Stimulated activated CD8-positive, alpha-beta memory T cell treated with anti-CD3 and anti-CD28 coated beads, Interleukin-15, amount 100 ng/mL, for 48 hours (primary cell): ENCODE measurements around the gene SPTBN5.
A peak's percentile ranks its signal among the peaks of the same experiment; 100 is the strongest.

Experiments
- DNase-seq, 2 donors: peaks; one replicate each; pipeline ENCODE4 v3.0.0-alpha.2; 2020; ENCODE audit warnings: low read depth in 2 of 2

SPTBN5 gene

DNA sequence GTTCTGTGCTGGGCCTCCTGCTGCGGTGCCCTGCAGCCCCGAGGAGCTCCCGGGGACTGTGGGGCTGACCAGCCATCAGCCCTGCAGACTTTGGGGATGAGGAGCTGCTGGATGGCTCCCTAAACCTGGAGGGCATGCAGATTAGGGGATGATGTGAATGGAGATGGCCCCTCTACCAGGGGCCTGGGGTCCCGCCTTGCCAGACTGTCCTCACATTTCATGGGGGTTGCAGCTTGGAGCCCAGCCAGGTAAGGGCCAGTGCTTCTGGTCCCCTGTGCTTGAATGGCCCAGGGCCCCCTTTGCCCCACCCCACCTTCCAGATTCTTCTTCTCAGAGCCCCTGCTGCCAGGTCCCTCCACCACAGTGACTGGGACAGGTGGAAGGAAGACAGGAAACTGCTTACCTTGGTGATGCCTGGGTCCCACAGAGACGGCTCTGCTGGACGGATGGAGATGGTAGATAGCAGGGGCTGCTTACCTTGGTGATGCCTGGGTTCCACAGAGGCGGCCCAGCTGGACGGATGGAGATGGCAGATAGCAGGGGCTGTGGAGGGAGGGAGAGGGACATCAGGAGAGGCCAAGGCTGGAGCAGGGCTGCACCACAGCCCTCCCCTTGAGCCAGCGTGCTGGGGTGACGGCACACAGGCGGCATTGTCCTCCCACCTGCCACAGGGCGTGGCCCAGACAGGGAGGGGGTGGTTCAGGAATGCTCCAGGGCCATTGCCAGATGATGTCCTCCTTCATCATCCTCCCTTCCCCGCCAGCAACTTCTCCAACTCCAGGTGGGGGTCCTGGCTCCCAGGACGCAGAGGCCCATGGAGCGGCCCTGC lies at the start of gene SPTBN5:
SPTBN5 (minus strand) TSS at position 632 of the 829 bp plus-strand sequence; CDS start at position 76, 556 bp downstream.
- no peak for DNase-seq

DNA sequence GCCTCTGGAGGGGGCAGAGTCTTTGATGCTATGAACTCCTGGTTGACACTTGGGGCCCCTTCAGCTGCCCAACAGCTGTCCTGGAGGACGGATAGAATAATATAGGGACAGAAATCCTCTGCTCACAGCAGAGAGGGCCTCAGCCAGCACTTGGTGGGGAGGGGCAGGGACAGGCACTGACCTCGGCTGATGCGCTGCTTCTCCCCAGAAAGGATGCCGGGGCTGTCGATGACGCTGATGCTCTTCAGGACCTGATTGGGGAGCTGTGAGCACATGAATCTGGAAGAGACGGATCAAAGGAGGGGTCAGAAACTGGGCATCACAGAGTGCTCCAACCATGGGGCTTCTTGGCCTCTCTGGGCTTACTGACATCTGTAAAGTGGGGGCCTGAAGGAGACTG lies 49.0 kb upstream of the SPTBN5 start:
- no peak for DNase-seq

- DNase-seq, result no peak
Observed at GRCh38 chr15:41941644-41942415, 48.0 kb upstream of the SPTBN5 start.

DNA sequence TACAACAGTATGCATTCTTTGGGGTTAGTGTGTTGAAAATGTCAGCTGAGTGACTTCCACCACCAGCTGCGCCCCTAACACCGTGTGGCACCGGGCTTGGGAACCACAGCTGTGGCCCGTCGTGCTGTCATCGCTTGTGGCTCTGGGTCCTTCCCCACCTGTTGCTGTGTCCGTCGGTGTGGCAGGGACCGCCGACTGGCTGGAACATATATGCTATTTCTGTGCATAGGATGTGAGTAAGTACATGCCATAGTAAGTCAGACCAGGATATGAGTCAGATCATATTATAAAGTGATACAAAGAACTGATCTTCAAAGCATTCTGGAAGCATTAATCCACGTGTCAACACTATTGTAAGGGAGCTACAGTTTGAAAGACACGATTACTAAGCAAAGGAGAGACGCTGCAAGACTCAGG lies 46.6 kb upstream of the SPTBN5 start:
- DNase-seq, result peak; percentile 53 to 62

- DNase-seq, result no peak
Observed at GRCh38 chr15:41939986-41940385, 46.1 kb upstream of the SPTBN5 start.

DNA sequence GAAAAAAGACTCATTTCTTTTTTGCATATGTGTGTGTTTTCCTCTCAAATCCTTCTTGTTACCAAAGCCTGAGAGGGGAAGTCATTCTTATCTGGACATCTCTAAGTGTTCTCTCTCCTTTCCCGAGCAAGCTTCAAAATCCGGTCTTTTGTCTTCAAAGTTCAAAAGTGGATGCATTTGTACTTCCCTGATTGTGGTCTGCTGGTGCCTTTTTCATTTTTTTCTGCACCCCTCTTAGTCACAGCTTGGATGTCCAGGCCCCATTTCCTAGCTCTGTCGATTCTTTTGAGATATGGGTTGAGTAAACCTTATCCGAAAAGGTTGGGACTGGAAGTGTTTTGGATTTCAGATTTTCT lies 43.7 kb upstream of the SPTBN5 start:
- no peak for DNase-seq

DNA sequence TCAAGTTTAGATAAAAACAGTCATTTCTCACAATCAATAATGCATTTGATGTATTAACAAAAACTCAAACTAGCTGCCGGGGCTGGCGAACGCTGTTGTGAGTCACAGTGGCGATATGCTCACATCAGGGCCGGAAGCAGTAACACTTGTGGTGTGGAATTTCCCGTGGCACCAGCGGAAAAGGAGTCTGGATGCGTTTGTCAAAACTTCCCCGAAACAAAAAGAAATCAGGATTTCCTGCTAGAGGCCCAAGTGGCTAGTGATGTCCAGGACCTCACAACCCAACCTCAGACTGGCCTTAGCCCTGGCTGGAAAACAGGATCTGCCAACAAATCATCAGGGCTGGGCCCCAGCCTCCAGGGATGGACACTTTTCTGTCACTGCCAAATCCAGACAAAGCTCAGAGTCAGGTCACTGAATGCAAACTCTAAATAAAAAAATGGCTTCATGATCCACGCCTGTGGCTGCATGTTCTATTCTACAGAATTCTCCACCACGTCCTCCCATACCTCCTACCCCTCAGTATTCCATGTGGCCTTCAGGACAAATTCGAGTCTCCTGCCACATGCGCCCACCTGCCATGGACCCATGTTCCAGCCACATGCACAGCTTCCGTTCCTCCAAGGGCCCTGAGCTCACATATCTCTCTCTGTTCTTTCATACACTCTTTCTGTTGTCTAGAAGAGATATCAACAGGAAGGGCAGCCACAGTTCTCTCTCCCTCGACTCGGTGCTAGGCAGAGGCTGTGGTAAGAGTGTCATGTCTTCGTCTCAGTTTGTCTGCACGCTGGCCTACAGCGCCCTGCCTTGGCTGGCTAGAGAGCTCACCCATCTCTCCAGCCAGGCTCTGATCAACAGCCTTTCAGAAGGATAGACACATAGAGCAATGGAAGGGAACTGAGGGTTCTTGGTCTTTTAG lies 43.1 kb upstream of the SPTBN5 start:
- peak; percentile 61 for DNase-seq

GRCh38 chr15:41936155-41936554 lies 42.3 kb upstream of the SPTBN5 start:
- no peak for DNase-seq

DNA sequence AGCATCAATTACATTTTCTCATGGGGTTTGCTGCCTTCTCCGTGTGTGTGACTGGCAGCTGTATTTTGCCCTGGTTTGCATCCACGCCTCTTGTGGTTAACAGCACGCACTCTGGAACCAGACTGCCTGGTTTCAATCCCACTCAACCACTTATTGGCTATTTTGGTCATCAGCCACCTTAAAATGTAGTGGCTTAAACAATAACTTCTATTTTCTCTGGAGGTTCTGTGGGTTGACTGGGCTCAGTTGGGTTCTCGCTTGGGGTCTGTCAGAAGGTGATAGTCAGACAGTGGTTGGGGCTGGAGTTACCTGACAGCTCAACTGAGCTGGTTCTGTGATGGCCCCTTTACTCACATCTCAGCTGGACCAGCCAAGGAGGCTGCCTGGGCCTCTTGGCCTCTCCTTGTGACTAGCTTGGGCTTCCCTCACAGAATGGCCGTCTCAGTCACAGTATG lies 41.7 kb upstream of the SPTBN5 start:
- DNase-seq, result peak in 1 of 2 donors; percentile 31

GRCh38 chr15:41934843-41935242 lies 41.0 kb upstream of the SPTBN5 start:
- DNase-seq, result peak; percentile 53 to 54

DNA sequence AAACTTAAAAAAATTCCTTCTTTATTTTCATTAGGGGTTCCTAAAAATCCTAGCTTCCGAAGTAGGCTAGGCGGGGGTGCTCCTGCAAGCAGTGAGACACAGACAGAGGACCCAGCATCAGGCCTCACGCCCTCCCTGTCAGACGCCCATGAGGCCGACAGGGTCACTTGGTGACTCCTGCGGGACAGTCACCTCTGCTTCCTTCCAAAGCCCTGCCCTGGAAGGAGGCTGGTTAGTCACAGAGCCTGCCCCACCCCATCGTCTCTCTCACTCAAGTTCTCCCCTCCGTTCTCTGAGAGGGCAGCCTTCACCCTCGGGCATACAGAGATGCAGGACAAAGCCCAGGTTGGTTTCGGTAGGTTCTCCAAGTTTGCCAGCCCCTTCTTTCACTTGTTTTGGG lies 39.9 kb upstream of the SPTBN5 start:
- DNase-seq, result no peak

- no peak for DNase-seq
Observed at GRCh38 chr15:41933326-41933725, 39.5 kb upstream of the SPTBN5 start.

GRCh38 chr15:41932511-41933289 lies 38.8 kb upstream of the SPTBN5 start:
- DNase-seq, result no peak

- DNase-seq, result no peak
Observed at GRCh38 chr15:41932101-41932500, 38.2 kb upstream of the SPTBN5 start.

DNA sequence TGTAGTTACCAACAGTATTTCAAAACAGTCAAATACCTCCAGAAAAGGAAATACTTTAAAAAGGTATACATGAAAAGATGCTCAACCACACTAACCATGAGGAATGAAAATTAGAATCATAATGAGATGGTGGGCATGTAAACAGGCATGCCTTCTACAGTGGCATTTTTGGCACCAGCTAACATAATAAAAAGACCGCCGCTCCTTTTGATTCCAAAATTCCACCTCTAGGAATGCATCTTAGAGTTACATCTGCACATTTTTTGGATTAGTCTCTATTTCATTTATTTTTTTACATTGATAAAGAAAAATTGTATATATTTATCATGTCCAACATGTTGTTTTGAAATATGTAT lies 37.0 kb upstream of the SPTBN5 start:
- no peak for DNase-seq

DNA sequence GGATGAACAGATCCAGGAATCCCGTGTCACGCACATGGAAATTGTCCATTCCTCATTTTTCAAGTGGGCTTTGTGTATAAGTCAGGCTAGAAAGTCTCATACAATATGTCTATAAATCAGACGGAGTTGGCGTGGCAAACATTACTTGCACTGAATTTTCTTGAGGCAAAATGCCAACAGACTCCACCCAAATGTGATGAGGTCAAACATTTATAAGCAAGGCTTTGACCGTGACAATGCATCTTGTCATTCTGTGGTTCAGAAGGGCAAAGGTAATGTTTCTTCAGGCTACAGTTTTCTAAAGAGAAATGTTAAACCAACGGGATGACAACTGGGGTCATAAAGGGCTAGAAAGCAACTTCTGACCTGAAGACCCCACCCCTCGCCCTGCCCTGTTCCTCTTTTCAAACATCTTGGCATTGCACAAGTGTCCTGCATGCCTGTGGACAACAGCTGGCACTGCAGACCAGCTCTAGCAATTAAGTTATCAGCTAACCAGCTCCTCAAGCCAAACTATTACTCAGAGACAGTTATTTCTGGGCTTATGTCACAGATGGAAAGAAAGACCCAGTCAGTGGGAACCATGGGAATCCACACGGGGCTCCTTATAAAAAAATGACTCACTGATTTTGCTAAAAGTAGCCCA lies 36.5 kb upstream of the SPTBN5 start:
- DNase-seq, result no peak

DNA sequence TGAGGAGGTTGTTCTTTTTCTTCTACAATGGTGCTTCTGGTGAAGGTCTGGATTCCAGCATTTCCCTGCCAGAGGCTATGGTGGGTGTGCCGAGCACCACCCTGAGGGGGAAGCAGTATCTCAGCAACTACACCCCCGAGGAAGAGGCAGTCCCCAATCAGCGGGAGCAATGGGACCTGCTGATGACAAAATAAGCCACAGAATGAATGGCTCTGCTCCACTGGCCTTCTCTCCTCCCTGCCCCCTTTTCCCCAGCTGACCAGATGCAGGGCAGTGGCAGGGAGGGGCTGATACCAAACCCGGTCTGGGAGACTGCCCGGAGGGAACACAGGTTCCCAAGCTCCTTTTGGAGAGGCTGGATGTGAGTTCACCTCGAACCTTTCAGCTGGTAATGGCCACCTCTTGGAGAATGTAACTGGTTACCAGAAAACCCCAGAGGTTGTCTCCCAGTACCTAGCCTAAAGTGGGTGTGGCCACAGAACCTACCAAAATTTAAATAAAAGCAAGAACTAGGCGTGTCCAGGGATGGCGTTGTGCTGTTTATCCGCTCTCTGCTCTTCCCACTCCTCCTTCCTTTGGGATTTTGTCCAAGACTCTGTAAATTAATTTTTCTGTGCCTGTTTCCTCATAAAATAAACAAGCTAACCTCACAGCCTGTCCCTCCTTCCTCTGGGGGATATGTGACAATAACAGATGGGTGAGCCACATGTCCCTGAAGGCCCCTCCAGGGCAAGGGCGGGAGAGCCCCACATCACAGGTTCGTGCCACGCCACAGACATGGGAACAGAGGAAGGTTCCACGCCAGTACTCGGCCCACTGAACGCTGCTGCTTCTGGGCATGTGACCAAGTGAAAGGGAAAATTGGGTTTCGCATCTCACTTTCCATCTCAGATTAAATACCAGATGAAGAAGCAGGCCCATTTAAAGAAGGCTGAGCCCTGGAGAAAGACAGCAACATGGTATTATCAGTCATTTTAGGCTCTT lies 35.1 kb upstream of the SPTBN5 start:
- DNase-seq, result no peak

- no peak for DNase-seq
Observed at GRCh38 chr15:41928100-41928499, 34.2 kb upstream of the SPTBN5 start.

DNA sequence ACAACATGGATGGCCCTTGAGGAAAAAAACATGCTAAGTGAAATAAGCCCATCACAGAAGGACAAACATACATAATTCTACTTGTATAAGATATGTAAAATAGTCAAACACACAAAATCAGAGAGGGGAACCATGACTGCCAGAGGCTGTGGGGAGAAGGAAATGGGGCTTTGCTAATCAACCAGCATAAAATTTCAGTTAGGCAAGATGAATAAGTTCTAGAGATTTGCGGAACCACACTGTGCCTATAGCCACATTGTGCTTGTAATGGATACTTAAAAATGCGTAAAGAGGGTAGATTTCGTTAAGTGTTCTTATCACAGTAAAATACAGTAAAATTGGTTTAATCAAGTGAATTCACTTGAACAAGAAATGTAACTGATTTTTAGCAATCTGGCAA lies 33.7 kb upstream of the SPTBN5 start:
- no peak for DNase-seq
